ENCODE results near the gene MTMR2. TPM values are rescaled to one million over a fixed set of nuclear protein-coding genes. Genes with fewer than 3 reads are reported as not detected.

The MTMR2 gene
- total and polyA plus RNA-seq, 2 of the 13 experiments (the other 11 are each of a cell fraction or from before 2014, with no cell fraction given), result 12.7 to 22.3 TPM

- TF ChIP-seq SMARCC2 (IDR thresholded peaks at IDR 0.05) (no peak), ZNF775 (CRISPR knock-in tag; IDR thresholded peaks at IDR 0.05; ENCODE audit: borderline replicate concordance) (no peak), ATF7-NPFF (CRISPR knock-in tag; IDR thresholded peaks at IDR 0.05; ENCODE audit: low read depth) (peak; percentile 62), ZNF589 (CRISPR knock-in tag; conservative IDR thresholded peaks at IDR 0.05) (0 out of 2 replicates have a peak, but pooled peaks have one; percentile 40), XBP1 (CRISPR knock-in tag; IDR thresholded peaks at IDR 0.05) (no peak), ZNF333 (CRISPR knock-in tag; IDR thresholded peaks at IDR 0.05; ENCODE audit: borderline replicate concordance) (0 out of 2 replicates have a peak, but pooled peaks have one; percentile 24), ZNF296 (CRISPR knock-in tag; conservative IDR thresholded peaks at IDR 0.05) (no peak; the same call in 1 of the 2 replicates), ISX (CRISPR knock-in tag; conservative IDR thresholded peaks at IDR 0.05) (no peak), MTF1 (CRISPR knock-in tag; IDR thresholded peaks at IDR 0.05) (no peak), HMGXB4 (CRISPR knock-in tag; IDR thresholded peaks at IDR 0.05; ENCODE audit: borderline replicate concordance in 1 of 2, low read depth in 1 of 2) (peak; percentile 79 to 90), KMT2A (CRISPR knock-in tag; IDR thresholded peaks at IDR 0.05) (peak; percentile 97), ZNF460 (CRISPR knock-in tag; IDR thresholded peaks at IDR 0.05; ENCODE audit: borderline replicate concordance) (no peak), CHD2 (IDR thresholded peaks at IDR 0.05; ENCODE audit: low read depth, low read length) (0 out of 2 replicates have a peak, but pooled peaks have one; percentile 40), SP140L (CRISPR knock-in tag; IDR thresholded peaks at IDR 0.05; ENCODE audit: borderline replicate concordance) (peak; percentile 84), HNF4G (IDR thresholded peaks at IDR 0.05; ENCODE audit: borderline replicate concordance, low read depth, low read length) (no peak), HNF4G (CRISPR knock-in tag; IDR thresholded peaks at IDR 0.05; ENCODE audit: borderline replicate concordance, low read depth) (no peak), CBX1 (IDR thresholded peaks at IDR 0.05; ENCODE audit: low read depth) (no peak), POLR2A (IDR thresholded peaks at IDR 0.05; ENCODE audit: insufficient read depth in 1 of 2, low read depth in 2 of 2, low read length in 2 of 2) (peak; percentile 79 to 95), ZNF235 (CRISPR knock-in tag; IDR thresholded peaks at IDR 0.05; ENCODE audit: borderline replicate concordance) (no peak), ZNF441 (CRISPR knock-in tag; IDR thresholded peaks at IDR 0.05; ENCODE audit: borderline replicate concordance) (peak; percentile 78; the same call in 1 of the 2 replicates), PRDM15 (CRISPR knock-in tag; IDR thresholded peaks at IDR 0.05) (peak; percentile 49; the same call in 1 of the 2 replicates), DR1 (CRISPR knock-in tag; IDR thresholded peaks at IDR 0.05) (peak; percentile 90)
- TF ChIP-seq, protein P1, sequence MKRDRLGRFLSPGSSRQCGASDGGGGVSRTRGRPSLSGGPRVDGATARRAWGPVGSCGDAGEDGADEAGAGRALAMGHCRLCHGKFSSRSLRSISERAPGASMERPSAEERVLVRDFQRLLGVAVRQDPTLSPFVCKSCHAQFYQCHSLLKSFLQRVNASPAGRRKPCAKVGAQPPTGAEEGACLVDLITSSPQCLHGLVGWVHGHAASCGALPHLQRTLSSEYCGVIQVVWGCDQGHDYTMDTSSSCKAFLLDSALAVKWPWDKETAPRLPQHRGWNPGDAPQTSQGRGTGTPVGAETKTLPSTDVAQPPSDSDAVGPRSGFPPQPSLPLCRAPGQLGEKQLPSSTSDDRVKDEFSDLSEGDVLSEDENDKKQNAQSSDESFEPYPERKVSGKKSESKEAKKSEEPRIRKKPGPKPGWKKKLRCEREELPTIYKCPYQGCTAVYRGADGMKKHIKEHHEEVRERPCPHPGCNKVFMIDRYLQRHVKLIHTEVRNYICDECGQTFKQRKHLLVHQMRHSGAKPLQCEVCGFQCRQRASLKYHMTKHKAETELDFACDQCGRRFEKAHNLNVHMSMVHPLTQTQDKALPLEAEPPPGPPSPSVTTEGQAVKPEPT (CRISPR knock-in tag; IDR thresholded peaks at IDR 0.05; ENCODE audit: low read depth), result peak; percentile 77; the same call in 1 of the 2 replicates
Measured at GRCh38 chr11:95923728-95924413, at the start of gene MTMR2 (continued).

All from HepG2 (cell line).